Peyer's patch (tissue), 4 donors: ENCODE data around the gene SH3YL1.

Experiments used
- POLR2A ChIP-seq, 2 donors: fragments of 450-650 bp; IDR thresholded peaks; one replicate each; pipeline ENCODE4 v1.5.1; 2017; ENCODE audit warnings: antibody characterized with exemption in 2 of 2, mild to moderate bottlenecking in 2 of 2, moderate library complexity in 2 of 2
- TF ChIP-seq, protein P1 (sequence below), 6 experiments: fragments of 450-650 bp in 4 of 6; fragments of 200-600 bp in 2 of 6; sonication (generic) in 1 of 6; IDR thresholded peaks; one replicate each; pipeline ENCODE4 v1.5.1; 2017 to 2019; ENCODE audit warnings: antibody characterized with exemption in 6 of 6, mild to moderate bottlenecking in 3 of 6, moderate library complexity in 1 of 6

DNA sequence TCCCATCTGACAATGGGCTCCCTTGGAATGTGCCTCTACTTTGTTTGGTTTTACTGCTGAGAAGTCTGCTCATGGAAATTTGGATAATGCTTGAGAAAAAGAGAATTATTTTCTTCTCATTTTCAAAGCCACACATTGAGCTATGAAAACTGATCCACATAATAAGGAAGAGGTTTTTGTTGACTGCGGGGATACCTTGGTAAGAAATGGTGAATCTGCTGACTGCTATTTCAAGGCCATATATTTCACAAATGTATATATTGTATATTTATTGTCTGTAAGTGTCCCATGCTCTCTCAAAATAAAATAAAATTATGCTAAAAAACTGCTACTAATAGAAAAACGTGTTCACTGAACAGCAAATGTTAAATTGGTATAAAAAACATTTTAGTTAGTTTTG is 15.1 kb downstream of the SH3YL1 start:
- no peak for TF ChIP-seq POLR2A (IDR thresholded peaks at IDR 0.05)
- TF ChIP-seq, protein P1, sequence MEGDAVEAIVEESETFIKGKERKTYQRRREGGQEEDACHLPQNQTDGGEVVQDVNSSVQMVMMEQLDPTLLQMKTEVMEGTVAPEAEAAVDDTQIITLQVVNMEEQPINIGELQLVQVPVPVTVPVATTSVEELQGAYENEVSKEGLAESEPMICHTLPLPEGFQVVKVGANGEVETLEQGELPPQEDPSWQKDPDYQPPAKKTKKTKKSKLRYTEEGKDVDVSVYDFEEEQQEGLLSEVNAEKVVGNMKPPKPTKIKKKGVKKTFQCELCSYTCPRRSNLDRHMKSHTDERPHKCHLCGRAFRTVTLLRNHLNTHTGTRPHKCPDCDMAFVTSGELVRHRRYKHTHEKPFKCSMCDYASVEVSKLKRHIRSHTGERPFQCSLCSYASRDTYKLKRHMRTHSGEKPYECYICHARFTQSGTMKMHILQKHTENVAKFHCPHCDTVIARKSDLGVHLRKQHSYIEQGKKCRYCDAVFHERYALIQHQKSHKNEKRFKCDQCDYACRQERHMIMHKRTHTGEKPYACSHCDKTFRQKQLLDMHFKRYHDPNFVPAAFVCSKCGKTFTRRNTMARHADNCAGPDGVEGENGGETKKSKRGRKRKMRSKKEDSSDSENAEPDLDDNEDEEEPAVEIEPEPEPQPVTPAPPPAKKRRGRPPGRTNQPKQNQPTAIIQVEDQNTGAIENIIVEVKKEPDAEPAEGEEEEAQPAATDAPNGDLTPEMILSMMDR (IDR thresholded peaks at IDR 0.05), result no peak
